Measurements from ENCODE around the gene UBD.

Gene UBD

GRCh38 chr6:29564875-29565274, 5.3 kb upstream of the UBD start:
- H3K4me3 ChIP-seq (ENCODE audit: low read length, poor library complexity, severe bottlenecking): no peak overlapping the region
- TF ChIP-seq CTCF (conservative IDR thresholded peaks at IDR 0.05; ENCODE audit: low read length) (no peak), EZH2phosphoT487 (IDR thresholded peaks at IDR 0.05; ENCODE audit: borderline replicate concordance) (no peak)
- H3K27me3 ChIP-seq (ENCODE audit: insufficient read depth, low read length, poor library complexity, severe bottlenecking): no peaks in the 10 kb centered on the region

GRCh38 chr6:29563435-29563965, 4.0 kb upstream of the UBD start:
- no peak overlapping the region for H2AFZ ChIP-seq (ENCODE audit: low read length)
- no peaks in the 10 kb centered on the region for H4K20me1 ChIP-seq (ENCODE audit: insufficient read depth, low read length, poor library complexity, severe bottlenecking)
- H3K4me2 ChIP-seq (ENCODE audit: low read depth, low read length, poor library complexity, severe bottlenecking): no peak overlapping the region
- H3K27me3 ChIP-seq (ENCODE audit: insufficient read depth, low read length, poor library complexity, severe bottlenecking): no peaks in the 10 kb centered on the region
- H3K4me3 ChIP-seq (ENCODE audit: low read length, poor library complexity, severe bottlenecking): no peak overlapping the region
- H3K79me2 ChIP-seq (ENCODE audit: insufficient read depth, low read length): no peaks in the 10 kb centered on the region
- H3K36me3 ChIP-seq (ENCODE audit: insufficient read depth, low read length): no peaks in the 10 kb centered on the region
- no peaks in the 10 kb centered on the region for H3K9me3 ChIP-seq (ENCODE audit: insufficient read depth, low read depth, low read length)
- H3K4me1 ChIP-seq (ENCODE audit: insufficient read depth, low read length, poor library complexity, severe bottlenecking): no peaks in the 10 kb centered on the region
- H3K9me2 ChIP-seq (replicated peaks; ENCODE audit: low read depth, low read length): no peaks in the 10 kb centered on the region
- no peaks in the 10 kb centered on the region for H3F3A ChIP-seq (ENCODE audit: low read depth)
- no peak overlapping the region for H3K9ac ChIP-seq (ENCODE audit: low read depth, low read length, poor library complexity, severe bottlenecking)
- TF ChIP-seq CTCF (conservative IDR thresholded peaks at IDR 0.05; ENCODE audit: low read length) (no peak), EZH2phosphoT487 (IDR thresholded peaks at IDR 0.05; ENCODE audit: borderline replicate concordance) (no peak)

More at GRCh38 chr6:29564875-29565274, 5.3 kb upstream of the UBD start:
- no peak overlapping the region for H3K4me2 ChIP-seq (ENCODE audit: low read depth, low read length, poor library complexity, severe bottlenecking)
- H2AFZ ChIP-seq (ENCODE audit: low read length): no peak overlapping the region
- H3K9me2 ChIP-seq (replicated peaks; ENCODE audit: low read depth, low read length): no peaks in the 10 kb centered on the region
- no peaks in the 10 kb centered on the region for H3K36me3 ChIP-seq (ENCODE audit: insufficient read depth, low read length)
- no peaks in the 10 kb centered on the region for H3F3A ChIP-seq (ENCODE audit: low read depth)
- no peaks in the 10 kb centered on the region for H3K9me3 ChIP-seq (ENCODE audit: insufficient read depth, low read depth, low read length)
- H3K79me2 ChIP-seq (ENCODE audit: insufficient read depth, low read length): no peaks in the 10 kb centered on the region
- no peaks in the 10 kb centered on the region for H3K4me1 ChIP-seq (ENCODE audit: insufficient read depth, low read length, poor library complexity, severe bottlenecking)
- H3K9ac ChIP-seq (ENCODE audit: low read depth, low read length, poor library complexity, severe bottlenecking): no peak overlapping the region
- no peaks in the 10 kb centered on the region for H4K20me1 ChIP-seq (ENCODE audit: insufficient read depth, low read length, poor library complexity, severe bottlenecking)

GRCh38 chr6:29561606-29562181, 2.2 kb upstream of the UBD start:
- H3K9me2 ChIP-seq (replicated peaks; ENCODE audit: low read depth, low read length): no peaks in the 10 kb centered on the region
- H2AFZ ChIP-seq (ENCODE audit: low read length): no peak overlapping the region
- no peak for TF ChIP-seq EZH2phosphoT487 (IDR thresholded peaks at IDR 0.05; ENCODE audit: borderline replicate concordance)
- no peak for TF ChIP-seq CTCF (conservative IDR thresholded peaks at IDR 0.05; ENCODE audit: low read length)

More at GRCh38 chr6:29561606-29562181, 2.2 kb upstream of the UBD start:
- H3K36me3 ChIP-seq (ENCODE audit: insufficient read depth, low read length): no peaks in the 10 kb centered on the region
- no peaks in the 10 kb centered on the region for H3K27me3 ChIP-seq (ENCODE audit: insufficient read depth, low read length, poor library complexity, severe bottlenecking)
- no peak overlapping the region for H3K4me2 ChIP-seq (ENCODE audit: low read depth, low read length, poor library complexity, severe bottlenecking)
- H4K20me1 ChIP-seq (ENCODE audit: insufficient read depth, low read length, poor library complexity, severe bottlenecking): no peaks in the 10 kb centered on the region
- H3K9ac ChIP-seq (ENCODE audit: low read depth, low read length, poor library complexity, severe bottlenecking): no peak overlapping the region
- no peaks in the 10 kb centered on the region for H3K79me2 ChIP-seq (ENCODE audit: insufficient read depth, low read length)
- no peaks in the 10 kb centered on the region for H3K9me3 ChIP-seq (ENCODE audit: insufficient read depth, low read depth, low read length)
- no peaks in the 10 kb centered on the region for H3F3A ChIP-seq (ENCODE audit: low read depth)
- H3K4me3 ChIP-seq (ENCODE audit: low read length, poor library complexity, severe bottlenecking): no peak overlapping the region
- H3K4me1 ChIP-seq (ENCODE audit: insufficient read depth, low read length, poor library complexity, severe bottlenecking): no peaks in the 10 kb centered on the region

Measured in Loucy (cell line).